Measurements from ENCODE around the gene USF2.

DNA sequence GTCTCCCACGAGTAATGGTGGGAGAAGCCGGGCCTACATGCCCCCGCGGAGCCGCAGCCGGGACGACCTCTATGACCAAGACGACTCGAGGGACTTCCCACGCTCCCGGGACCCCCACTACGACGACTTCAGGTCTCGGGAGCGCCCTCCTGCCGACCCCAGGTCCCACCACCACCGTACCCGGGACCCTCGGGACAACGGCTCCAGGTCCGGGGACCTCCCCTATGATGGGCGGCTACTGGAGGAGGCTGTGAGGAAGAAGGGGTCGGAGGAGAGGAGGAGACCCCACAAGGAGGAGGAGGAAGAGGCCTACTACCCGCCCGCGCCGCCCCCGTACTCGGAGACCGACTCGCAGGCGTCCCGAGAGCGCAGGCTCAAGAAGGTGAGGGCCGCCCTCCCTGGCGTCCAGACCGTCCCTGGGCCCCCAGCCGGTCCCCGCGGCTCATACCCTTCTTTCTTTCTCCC is 1.4 kb upstream of the USF2 start:
- TF ChIP-seq POLR2A (IDR thresholded peaks at IDR 0.05) (no peak), CTCF (IDR thresholded peaks at IDR 0.05) (no peak), POLR2AphosphoS5 (IDR thresholded peaks at IDR 0.05) (no peak)
